Measurements from ENCODE around the gene LIPF.
"Not testable (repeated sequence)": the region's sequence is repeated elsewhere in the genome, so short reads cannot be mapped to it uniquely, and the experiment has no call there.

The LIPF gene

DNA sequence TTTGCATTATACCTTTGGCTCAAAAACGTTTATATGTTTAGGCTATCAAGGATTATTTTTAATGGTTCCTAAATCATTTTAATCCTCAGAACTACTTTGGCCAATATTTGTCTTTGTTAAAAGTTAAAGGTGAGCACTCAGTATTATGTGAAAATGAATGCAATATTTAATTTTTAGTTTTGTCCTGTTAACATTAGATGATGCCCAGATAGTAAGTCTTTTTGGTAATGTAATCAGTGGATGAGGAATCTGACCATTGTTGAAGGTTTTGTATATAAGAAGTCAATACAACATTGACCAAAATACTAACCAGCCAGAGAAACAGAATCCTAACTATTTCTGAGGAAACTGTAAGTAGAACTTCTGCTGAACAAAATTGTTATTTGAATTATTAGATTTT is at the start of gene LIPF:
Gene LIPF (plus strand): TSS at position 301 of the 400 bp plus-strand sequence. CDS start 2,856 bp downstream, outside the sequence.
- no peak for DNase-seq

DNA sequence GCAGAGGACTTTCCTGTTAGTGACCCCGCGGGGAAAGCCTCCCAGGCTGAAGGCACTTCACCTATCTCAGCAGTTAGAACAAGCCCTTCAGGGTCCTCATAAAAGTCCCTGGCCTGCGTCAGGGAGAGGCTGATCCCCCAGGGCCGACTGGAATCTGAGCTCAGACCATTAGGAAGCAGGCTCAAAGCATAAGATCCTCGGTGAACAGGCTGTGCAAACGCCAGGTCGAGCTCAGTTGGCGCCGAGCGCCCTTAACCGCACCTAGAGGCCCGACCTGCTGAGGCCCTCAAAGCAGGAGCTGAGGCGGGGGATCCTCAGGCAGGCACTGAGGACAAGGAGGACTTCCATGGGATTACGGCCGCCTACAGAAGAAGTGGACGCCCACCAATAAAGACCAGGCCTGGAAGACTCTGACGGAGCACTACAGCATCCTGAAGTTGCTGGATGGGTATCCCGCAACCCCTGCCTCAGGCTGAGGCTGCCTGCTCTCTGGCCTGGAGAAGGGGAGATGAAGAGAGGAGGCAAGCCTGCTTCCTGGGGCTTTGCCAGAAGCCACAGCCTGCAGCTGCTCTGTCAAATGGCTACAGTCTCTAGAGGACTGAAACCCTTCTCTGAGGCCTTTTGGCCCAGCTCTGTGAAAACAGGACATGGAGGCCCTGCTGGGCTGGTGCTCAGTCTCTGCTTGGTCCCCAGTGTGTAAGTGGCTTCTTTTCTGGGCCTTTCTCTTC is 47.8 kb upstream of the LIPF start:
- no peak for DNase-seq

GRCh38 chr10:88617772-88618300 is 46.4 kb upstream of the LIPF start:
- no peak for DNase-seq

GRCh38 chr10:88618496-88618895 is 45.7 kb upstream of the LIPF start:
- no peak for DNase-seq

DNA sequence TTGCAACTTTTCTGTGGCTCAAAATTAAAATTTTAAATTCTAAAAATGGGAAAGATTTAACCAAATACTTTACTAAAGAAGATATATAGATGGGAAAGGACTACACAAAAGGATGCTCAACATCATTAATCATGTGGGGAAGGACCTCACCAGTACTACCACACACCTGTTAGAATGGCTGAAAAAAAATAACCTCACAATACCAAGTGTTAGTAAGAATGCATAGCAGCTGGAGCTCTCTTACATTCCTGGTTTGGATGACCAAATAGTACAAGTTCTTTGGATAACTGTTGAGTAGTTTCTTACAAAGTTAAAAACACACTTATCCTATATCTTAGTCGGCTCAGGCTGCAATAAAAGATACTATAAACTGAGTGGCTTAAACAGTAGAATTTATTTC is 43.8 kb upstream of the LIPF start:
- no peak for DNase-seq

DNA sequence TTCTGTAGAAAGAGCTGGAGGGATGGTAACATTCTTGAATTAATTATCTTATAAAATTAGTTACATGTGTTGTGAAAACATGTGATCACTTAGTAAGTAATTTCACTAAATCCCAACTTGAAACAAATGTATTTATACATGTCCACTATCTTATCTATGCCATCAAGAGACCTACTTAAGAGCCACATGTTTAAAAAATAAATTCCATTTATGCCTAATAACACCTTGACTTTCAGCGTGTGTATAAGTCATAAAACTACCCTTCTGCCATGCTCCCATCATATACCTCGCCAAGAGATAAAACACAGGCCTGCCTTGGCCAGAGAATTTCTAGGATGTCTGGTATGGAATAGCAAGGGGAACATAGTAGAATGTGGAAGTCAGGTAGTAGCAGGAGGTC is 40.4 kb upstream of the LIPF start:
- no peak for DNase-seq

- no peak for DNase-seq
Observed at GRCh38 chr10:88624840-88625239, 39.4 kb upstream of the LIPF start.

GRCh38 chr10:88640186-88640585 is 24.1 kb upstream of the LIPF start:
- no peak for DNase-seq

- DNase-seq: no peak
Observed at GRCh38 chr10:88642209-88642608, 22.0 kb upstream of the LIPF start.

DNA sequence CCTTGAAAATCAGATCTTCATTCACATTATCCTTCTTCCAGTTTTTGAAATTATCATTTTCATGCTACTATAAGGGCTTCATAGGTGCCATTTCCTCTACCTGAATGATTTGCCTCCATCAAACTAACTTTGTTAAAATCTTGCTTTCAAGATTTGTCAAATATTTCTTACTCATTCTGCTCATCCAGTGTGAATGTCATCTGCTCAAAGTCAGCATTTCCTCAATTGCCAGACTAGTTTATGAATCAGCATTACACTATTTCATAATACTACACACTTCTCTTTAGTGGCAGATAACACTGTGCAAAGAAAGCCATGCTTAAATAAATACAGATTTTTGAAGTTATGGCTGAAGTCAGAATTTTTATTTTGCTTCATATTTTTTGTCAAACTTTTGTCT is 21.3 kb upstream of the LIPF start:
- no peak for DNase-seq

- no peak for DNase-seq
Observed at GRCh38 chr10:88647061-88647615, 17.1 kb upstream of the LIPF start.

DNA sequence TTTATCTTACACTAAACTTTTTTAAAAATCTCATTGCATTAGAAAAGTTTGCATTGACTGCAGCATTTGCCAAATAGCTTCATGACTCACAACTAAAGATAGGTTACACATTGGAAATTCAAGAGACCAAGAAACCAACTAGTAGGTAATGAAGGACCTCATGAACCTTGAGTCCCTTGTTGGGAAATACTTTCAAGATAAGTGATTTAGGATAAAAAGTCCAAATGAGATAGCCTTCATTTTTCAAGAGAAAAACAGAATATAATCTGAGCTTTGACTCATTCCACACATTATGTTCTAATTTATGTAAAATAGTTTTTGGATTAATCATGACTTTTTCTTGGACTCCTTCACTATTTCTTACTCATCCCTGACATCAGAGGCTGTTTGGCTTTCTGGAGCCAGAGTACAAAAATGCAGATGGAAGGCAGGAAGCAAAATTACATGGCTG is 13.1 kb upstream of the LIPF start:
- DNase-seq: no peak

DNA sequence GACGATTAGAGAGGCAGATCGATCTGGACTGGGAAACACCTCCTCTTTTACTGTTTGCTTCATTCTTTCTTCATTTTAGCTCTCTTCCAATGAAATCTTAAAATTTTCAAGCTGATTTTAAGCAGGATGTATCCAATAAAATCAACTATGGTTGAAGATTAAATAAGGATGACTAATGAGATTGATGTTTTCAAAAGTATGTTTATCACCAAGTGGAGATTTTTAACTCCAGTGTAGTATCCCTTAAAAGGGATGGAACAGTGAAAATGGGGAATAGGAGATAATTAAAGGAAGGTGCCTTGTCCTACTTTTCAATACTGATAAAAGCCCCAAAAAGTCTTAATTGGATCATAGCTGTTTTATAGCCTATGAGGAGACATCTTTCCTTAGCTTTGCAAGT is 11.6 kb upstream of the LIPF start:
- no peak for DNase-seq

GRCh38 chr10:88657901-88658300 is 6.3 kb upstream of the LIPF start:
- DNase-seq: no peak

DNA sequence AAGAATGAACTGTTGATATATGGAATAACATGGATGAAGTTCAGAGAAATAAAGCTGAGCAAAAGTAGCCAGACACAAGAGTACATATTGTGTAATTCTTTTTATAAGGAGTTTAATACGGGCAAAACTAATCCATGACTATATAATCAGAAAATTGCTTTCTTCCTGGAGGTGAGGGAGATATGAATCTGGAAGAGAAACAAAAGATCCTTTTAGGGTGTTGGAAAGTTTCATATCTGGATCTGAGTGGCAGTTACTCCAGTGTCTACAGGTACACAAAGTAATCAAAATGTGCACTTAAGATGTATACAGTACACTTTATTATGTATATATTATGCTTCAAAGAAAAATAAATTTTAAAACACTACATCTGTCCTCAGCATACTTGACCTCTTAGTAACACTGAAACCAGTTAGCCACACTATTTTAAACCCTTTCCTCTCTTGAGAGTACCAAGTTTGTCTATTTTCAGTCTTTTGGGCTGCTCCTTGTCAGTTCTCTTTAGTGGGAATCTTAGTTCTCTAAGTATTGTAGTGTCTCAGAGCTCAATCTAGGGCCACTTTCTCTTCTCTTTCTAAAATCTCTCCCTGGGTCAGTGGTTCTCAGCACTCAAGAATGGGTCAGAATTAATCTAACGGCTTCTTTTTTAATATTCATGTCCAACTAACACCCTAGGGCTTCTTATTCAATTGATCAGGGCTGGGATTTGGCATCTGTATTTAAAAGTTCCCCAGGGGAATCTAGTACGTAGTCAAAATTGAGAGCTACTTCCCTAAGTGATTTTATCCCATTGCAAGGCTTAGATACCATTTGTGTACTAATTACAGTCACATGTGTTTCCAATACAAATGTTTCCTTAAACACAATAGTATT is 4.3 kb upstream of the LIPF start:
- no peak for DNase-seq

DNA sequence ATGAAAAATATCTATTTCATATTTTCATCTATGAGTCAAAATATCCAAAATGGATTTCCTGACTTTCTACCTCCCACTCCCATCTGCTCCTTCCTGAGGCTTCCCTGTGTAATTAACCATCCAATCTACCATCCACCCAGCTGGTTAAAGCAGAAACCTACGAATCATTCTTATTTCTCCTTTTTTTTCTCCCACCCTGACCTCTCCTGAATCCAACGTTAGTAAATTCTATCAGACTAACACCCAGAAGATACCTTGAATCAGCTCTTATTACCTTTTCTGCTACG is 3.7 kb upstream of the LIPF start:
- no peak for DNase-seq

- DNase-seq: no peak
Observed at GRCh38 chr10:88661018-88661417, 3.2 kb upstream of the LIPF start.

DNA sequence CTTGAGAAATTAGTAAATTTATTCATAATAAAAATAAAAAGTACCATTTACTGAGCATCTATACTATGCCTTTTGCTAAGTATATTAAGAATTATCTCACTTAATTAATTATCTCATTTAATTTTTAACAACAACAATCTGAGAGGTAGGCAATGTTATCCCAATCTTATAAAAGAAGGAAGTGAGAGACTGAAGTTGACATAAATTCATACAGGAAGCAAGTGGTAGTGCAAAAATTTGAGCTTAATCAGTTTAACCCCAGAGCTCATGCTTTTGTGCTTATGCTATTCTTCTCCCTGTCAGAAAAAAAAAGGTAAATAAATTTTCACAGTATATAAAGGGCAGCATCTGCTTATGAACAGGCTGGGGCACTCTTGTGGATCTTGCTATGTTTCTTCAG is 2.7 kb upstream of the LIPF start:
- DNase-seq: no peak

- not testable (repeated sequence) for DNase-seq
Observed at GRCh38 chr10:88663153-88663552, 1.1 kb upstream of the LIPF start.

- DNase-seq: no peak
Observed at GRCh38 chr10:88668465-88668864, 4.2 kb downstream of the LIPF start.

GRCh38 chr10:88670497-88670896 is 6.3 kb downstream of the LIPF start:
- no peak for DNase-seq

DNA sequence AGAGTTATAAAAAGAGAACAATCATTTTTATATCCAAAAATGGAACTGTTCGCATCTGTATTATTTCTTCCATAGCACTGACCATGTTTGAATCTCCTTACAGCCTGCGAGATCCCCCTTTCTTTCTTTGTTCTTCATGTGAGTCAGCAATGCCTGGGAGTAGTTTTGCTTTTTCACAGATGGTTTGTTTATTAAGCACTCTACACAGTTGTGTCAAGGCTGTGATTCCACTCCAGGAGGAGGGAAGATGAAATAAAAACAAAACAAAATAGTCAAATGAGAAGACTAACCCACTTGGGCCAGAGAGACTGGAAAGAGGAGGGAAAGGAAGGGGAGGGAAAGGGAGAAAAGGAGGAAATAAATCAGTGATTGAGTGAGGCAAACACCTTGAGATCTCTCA is 7.8 kb downstream of the LIPF start:
- no peak for DNase-seq

DNA sequence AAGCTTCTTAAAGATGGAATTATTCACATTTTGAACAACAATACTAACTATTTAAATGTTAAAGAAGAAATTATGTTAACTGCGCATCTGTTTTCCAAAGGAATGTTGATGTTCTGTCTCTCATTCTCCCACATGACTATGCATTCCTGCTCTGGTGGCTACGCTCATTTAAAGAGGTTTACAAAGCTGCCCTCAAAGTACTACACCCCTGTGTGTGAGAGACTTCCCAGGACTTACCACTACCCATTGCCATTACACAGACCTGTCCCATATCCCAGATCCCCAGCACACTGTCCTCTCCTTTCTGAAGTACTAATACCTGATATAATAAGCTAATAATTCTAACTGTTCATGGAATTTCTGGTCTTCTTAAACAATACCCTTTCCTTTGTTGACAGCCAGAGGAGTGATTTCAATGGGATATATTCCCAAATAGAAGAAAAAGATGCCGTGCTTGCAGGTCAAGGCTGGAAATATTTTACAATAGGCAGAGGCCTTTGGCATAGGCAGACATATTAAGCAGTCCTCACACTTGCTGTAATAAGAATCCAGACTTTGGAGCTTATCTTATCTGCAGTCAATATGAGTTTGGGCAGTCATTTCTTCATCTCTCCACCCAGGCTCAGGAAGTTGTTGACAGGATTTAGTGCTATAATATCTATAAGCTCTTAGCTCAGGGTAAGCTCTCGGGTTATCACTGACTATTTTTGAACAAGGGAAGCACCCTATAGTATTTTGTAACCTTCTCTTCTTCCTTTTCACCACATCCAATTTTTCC is 12.2 kb downstream of the LIPF start:
- no peak for DNase-seq

Data from NCI-H1092 treated with DMSO at 0.1 percent for 48 hours (cell line).